NCI-H1694 (cell line): ENCODE data around the gene PTRHD1.
"Not testable (repeated sequence)": the region's sequence is repeated elsewhere in the genome, so short reads cannot be mapped to it uniquely, and the experiment has no call there.

Experiments
- DNase-seq: peaks from one replicate; lab custom pipeline; 2025; lab: John Stamatoyannopoulos, UW

The PTRHD1 gene

DNA sequence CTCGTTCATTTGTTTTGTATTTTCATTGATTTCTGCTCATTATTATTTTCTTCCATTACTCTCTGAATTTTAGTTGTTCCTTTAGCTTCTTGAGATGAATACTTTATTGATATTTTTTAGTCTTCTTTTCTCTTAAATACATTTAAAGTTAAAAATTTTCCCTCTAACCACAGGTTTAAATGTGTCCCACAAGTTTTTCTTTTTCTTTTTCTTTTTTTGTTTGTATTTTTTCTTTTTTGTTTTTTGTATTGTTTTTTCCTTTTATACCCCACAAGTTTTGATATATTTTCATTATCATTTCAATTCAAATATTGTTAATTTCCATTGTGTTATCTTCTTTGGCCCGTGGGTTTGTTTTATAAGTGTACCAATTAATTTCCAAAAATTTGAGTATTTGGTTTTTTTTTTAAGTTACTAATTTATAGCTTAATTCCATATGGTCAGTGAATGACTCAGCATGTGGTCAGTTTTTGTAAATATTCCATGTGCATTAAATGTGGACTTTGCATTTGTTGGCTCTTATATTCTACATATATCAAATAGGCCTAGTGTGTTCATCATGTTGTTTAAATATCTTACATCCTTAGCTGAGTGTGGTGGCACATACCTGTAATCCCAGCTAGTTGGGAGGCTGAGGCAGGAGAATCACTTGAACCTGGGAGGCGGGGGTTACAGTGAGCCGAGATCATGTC lies 16.3 kb upstream of the PTRHD1 start:
- no peak for DNase-seq

DNA sequence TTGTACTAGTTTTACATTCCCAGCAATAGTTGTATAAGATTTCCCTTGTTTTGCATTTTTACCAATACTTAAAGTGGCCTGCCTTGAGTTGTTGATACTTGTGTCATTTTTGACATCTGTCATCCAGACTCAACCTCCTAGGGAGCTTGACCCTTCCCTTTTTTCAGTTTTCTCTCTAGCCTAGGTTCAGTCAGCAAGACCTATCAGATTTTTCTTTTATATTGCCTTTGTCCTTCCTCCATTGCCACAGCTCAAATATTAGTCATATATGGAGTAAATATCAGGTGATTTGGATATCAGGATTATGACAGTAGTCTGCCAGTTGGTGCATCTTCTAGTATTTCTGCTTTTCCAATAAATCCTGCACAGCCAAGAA lies 13.5 kb upstream of the PTRHD1 start:
- no peak for DNase-seq

DNA sequence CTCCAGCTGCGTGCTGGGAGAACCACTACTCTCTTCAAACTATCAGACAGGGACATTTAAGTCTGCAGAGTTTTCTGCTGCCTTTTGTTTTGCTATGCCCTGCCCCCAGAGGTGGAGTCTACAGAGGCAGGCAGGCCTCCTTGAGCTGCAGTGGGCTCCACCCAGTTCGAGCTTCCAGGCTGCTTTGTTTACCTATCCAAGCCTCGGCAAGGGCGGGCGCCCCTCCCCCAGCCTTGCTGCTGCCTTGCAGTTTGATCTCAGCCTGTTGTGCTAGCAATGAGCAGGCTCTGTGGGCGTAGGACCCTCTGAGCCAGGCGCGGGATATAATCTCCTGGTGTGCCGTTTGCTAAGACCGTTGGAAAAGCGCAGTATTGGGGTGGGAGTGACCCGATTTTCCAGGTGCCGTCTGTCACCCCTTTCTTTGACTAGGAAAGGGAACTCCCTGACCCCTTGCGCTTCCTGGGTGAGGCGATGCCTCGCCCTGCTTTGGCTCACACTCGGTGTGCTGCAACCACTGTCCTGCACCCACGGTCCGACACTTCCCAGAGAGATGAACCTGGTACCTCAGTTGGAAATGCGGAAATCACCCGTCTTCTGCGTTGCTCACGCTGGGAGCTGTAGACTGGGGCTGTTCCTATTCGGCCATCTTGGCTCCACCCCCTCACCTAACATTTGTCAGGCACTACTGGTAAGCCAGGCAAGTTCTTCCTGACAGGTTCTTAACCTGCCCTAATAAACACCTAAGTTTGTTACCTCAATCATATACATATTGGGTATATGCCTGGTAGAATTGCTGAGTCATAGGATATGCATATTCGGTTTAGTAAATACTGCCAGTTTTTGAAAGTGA lies 12.8 kb upstream of the PTRHD1 start:
- DNase-seq, result not testable (repeated sequence)

DNA sequence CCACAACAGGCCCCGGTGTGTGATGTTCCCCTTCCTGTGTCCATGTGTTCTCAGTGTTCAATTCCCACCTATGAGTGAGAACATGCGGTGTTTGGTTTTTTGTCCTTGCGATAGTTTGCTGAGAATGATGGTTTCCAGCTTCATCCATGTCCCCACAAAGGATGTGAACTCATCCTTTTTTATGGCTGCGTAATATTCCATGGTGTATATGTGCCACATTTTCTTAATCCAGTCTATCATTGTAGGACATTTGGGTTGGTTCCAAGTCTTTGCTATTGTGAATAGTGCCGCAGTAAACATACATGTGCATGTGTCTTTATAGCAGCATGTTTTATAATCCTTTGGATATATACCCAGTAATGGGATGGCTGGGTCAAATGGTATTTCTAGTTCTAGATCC lies 7.3 kb upstream of the PTRHD1 start:
- not testable (repeated sequence) for DNase-seq

DNA sequence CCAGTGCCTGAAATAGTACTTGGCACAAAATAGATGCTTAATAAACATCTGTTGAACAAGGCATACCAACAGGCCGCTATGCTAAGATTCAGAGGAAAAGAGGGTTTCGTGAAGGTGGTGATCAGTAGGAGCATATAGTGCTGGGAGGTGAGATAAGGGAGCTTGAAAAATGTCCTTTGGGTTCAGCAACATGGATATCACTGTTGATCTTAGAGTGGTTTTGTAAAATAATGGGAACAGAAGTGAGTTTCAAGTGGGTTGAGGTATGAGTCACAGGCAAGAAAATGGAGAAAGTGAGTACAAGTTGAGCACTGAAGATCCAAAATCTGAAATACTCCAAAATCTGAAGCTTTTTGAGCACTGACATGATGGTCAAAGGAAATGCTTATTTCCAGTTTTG lies 4.5 kb upstream of the PTRHD1 start:
- no peak for DNase-seq

DNA sequence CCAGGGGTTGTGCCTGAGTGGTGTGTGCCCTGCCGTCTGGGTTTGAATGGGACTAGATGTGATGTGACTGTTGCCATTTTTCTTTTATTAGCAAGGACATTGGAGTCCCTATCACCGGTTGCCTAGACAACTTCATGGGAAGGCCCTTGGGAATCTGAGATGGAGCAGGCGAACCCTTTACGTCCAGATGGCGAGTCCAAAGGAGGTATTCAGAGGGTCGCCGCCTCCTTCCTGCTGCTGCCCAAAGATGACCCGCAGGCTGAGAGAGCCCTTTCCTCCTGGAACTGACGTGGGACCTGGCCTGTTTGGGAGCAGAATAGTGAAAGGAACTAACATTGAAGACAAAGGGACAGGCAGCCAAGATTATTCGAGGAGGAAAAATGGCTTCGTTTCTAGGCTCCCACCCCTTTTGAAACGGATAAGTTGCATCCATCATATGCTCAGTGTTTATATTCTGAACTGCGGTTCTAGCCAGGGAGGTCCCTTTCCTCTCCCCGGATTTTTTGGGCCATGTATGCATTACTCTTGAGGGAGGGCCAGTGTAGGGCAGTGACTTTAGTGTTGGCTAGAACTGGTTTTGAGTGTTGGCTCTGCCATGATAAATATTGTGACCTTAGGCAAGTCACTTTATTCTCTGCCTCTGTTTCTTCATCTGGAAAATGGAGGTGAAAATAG lies 707 bp upstream of the PTRHD1 start:
- DNase-seq, result peak; percentile 30

DNA sequence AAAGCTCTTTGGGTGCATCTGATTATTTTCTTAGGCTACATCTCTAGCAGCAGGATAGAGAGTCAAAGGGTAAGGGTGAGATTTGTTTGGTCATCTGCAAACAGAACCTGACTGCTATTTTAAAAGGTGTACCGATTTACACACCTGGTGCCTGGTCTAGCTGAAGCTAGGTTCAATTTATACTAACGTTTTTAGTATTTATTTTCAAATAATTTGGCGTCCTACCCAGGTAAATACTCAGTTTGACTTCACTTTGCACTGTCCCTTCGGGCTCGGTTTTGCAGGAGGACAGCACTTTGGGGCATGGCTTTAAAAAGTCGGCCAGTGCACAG lies 683 bp downstream of the PTRHD1 start:
- DNase-seq, result no peak

DNA sequence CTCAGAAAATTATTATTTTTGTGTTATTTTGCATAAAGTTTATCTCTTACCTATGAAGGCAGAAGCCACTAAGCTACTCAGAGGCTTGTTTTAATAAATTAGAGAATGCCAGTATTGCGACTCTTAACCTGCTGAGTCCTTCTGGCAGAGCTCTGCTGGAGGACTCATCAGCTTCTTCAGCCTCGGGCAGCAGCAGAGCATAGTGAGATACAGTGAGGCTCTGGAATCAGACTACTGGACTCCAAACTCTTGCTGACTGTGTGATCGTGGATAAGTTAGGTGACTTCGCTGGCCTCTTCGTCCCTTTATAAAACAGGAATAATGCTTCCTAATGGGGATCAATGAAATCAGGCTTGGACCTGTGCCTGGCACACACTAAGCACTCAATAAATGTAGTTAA lies 1.7 kb downstream of the PTRHD1 start:
- DNase-seq, result no peak

DNA sequence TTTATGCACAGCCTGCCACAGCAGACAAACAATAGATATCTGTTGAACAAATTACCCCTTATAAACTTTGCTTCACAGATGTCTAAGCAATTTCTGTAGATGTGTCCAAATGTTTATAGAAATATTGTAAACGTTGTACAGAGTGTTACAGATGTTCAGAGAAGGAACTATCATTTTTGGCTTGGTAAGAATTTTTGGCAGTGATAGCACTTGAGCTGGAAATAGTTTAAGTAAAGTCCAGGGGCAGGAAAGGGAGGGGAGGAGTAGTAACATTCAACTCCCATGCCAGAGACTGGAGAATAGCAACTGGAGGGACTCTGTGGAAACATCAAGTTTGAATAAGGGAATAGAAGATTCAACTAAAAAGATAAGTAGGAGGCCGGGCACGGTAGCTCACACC lies 4.4 kb downstream of the PTRHD1 start:
- DNase-seq, result no peak

DNA sequence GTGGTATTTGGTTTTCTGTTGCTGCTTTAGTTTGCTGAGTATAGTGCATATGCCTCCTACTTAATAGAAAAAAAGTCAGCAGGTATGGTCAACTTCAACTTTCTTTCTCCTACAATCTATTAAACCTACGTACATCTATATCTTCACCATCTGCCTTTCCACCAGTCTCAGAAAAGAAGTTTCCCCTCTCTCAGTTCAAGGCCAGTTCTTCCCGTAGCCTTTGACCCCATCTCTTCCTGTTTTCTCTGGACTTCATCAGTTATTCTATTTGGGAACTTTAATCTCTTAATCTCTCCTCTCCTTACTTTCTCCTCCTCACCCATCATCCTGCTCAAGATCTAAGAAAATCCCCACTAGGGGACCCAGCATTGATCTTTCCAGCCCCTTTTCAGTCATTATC lies 5.7 kb downstream of the PTRHD1 start:
- DNase-seq, result no peak

DNA sequence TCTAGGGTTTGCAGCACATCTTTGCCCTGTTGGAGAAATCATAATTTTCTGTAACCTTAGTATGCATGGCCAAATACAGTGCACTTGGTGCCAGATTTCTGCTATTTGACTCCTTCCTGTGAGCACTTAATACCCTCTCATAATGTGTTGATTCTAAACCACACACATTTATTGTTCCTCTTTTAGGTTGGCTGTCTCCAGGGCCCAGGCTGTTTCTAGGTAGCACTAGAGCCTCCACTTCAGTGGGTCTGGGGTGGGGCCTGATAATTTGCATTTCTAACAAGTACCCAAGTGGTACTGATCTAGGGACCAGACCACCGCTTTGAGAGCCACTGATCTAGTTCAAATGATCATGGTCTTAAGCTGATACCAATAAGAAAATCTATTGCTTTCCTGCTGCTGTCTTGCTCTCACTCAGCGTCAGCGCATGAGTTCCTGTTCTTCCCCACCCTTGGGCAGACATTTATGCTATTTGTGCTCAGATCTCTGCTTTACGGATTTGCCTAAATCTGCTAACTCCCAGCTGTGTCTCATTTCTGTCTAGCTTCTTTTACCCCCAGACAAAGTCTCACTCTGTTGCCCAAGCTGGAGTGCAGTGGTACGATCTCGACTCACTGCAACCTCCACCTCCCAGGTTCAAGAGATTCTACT lies 7.4 kb downstream of the PTRHD1 start:
- no peak for DNase-seq

DNA sequence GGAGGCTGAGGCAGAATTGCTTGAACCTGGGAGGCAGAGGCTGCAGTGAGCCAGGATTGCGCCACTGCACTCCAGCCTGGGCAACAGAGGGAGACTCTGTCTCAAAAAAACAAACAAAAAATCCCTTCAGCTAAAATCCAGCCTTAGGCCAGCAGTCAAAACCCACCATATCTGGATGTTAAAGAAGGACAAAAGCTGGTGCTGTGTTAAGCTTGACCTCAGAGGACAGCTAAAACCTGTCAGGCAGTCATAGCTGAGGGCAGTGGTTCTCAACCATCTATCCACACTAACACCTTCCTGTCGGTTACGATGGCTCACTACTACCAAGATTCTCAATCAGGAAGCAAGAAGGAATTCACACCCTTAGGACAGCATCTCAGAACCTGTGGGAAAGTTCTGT lies 9.6 kb downstream of the PTRHD1 start:
- DNase-seq, result no peak

DNA sequence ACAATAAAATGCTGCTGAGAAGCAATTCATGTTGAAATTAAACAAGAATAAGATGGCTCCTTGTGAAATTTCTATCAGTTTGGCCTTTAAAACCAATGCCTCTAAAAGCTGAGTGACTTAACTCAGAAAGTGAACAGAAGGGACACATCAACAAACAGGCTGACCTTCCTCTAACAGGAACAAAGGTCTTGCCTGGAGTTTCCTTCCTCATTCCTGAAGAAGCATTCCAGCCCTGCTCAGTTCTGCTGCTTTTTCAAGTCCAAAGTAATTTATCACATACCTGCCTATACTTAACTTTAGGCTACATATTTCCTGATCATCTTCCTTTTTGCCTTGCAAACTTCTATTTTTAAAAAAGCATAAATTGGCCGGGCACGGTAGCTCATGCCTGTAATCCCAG lies 14.1 kb downstream of the PTRHD1 start:
- DNase-seq, result no peak

DNA sequence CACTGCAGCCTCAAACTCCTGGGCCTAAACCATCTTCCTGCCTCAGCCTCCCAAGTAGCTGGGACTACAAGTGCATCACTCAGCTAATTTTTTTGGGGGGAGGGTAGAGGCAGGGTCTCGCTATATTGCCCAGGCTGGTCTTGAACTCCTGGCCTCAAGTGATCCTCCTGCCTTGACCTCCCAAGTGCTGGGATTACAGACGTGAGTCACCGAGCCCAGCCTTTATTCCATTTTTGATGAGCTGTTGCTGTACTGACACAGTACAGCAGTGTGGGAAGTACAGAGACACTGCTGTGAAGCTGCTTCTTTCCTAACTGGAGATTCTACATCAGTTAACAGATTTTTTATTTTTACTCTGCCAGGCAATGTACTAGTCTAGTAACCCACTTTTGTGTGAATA lies 18.8 kb downstream of the PTRHD1 start:
- no peak for DNase-seq

DNA sequence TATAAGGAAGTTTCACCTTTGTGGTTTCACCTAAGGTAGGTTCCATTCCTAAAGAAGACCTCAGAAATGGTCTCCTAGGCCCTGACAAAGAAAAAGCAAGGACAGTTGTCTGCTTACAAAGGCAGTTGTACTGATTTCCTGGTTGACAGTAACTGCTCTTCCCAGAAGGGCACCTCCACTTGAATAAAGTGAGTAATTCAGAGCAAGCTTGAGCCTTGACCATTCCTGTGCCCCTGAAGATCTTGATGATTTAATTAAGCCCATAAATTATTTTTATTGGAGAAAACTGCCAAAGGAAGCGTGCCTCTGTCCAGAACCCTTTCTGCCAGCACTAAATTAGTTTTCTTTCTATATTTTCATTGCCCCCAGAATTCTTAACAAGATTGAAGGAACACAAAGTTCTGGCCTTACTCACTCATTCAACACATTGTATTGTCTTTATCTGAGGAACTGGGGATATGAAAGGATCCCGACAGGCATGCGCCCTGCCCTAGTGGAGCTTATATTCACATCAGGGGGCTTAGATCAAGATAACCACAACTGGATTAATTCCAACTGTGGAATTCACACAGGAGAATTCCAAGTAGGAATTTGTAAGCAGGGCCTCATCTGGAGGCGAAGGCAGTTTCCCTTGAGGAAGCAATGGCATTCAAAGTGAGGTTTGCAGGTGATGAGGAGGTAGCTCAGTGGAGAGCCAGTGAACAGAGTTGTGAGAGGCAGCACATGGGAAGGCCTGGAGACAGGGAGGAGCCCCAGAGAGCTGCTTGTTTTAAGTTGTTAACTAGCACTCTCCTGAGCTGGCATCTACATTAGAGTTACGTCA lies 21.2 kb downstream of the PTRHD1 start:
- DNase-seq, result no peak

DNA sequence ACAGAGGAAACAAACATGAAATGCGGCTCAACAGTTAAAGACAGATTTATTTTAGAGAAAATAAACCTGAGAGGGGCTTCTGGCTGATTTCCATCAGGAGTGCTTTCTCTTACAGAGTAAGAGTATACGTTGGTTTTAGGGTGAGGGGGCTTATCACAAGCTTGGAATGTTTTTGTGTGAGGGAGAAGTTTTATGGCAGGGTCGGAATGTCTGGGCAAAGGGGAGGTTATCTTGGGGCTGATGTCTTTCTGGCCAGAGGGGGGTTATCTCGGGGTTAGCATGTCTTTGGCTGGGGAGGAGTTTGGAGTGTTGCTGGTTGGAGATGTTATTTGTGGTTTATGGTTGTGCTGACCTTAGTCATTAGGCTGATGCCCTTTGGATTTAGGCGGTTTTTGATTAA lies 22.1 kb downstream of the PTRHD1 start:
- no peak for DNase-seq

DNA sequence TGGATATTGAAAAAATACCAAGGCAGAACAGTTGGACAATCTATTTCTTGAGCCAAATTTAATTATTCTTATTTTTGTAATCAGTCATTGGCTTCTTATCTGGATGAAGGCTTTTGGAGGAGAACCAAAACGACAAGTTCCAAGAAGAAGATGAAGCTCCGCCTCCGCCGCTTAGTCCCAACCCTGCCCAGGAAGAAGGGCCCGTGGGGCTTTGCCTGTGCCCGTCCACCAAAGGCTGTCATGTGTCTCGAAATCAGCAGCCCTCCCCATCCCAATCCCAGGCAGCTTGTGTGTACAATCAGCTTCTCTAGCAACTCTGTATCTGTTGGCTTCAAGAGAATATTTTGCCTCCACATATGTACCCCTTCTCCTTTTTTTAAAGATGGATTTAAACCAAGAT lies 24.6 kb downstream of the PTRHD1 start:
- no peak for DNase-seq

DNA sequence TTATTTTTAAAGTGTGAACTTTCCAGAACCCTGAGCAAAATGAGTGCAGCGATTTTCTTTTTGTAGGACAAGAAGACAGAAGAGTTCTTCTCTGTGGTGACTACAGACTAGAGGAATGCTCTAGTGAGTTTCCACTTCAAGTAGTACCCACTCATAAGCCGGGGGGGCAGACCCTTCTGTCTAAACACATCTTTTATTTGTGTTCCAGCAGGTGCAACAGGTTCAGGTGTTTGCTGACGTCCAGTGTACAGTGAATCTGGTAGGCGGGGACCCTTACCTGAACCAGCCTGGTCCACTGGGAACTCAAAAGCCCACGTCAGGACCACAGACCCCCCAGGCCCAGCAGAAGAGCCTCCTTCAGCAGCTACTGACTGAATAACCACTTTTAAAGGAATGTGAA lies 25.2 kb downstream of the PTRHD1 start:
- DNase-seq, result no peak

DNA sequence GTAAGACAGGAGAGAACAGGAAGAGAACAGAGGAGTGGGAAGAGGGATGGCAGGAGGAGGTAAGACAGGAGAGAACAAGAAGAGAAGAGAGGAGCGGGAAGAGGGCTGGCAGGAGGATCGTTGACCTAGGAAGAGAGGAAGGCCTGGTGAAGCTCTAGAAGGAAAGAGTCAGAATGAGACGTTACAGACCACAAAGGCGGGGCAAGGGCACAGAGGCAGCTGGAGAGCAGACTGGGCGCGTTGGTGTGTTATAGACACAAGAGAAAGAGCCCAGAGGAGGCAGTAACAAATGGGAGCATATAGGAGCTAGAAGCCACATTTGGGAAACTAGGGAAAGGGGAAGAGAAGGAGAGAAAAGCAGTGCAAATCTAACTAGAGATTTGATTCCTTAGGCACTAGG lies 26.6 kb downstream of the PTRHD1 start:
- no peak for DNase-seq

DNA sequence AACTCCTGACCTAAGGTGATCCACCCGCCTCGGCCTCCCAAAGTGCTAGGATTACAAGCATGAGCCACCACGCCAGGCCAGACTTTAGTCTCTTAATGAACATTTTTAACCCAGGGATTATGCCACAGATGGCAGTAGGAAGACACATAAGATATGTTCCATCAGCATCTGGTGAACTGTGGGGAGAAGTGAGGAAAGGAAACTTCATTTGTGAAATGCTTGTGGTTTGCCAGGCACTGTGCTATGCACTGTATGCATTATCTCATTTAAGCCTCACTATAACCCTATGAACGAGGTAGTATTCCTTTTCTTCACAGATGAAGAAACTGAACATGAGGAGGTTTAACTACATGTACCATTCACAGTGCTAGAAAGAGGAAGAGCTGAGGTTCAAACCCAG lies 29.3 kb downstream of the PTRHD1 start:
- no peak for DNase-seq

DNA sequence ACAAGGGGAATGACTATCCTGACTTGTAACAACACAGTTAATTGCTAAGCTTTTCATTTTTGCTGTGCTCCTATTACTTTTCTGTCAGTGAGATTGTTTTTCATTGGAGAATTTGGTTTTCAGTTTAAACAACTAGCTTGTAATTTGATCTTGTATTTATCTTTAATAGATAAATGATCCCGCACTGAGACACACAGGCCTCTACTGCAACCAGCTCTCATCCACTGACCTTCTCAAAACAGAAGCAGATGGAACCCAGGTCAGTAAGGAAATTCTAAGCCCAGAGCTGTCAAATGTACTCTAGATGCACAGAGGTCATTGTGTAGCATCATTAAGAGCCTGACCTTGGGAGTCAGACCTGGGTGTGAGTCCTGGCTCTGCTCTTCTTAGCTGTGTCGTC lies 30.7 kb downstream of the PTRHD1 start:
- no peak for DNase-seq

DNA sequence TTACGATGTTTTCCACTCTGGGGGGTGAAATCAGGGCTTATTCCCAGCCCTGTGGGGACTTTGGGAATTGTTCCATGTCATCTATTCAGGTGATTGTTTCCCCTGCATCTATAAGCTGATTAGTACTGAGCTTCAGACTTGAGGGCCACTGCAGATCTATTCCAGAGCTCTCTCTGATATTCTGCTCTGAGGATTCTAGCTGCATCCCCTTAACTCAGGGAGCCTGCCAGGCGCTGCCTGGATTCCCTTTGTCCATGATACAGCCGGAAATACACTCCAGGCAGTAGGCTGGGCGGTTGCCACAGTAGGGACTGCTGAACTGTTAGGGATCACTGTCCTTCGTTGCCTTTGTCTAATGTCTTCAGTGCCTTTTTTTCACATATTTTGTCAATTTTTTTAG lies 31.3 kb downstream of the PTRHD1 start:
- no peak for DNase-seq
